Hepatocyte (in vitro differentiated cells): ENCODE measurements around the gene PTPRD.

Experiments
- CTCF ChIP-seq: fragments of 200-600 bp; sonication (generic); IDR thresholded peaks from 2 replicates; pipeline ENCODE4 v1.5.1; 2016; ENCODE audit warnings: antibody characterized with exemption, mild to moderate bottlenecking; ENCODE audit not compliant: poor library complexity
- EZH2 ChIP-seq: fragments of 200-600 bp; sonication (generic); IDR thresholded peaks from 2 replicates; pipeline ENCODE4 v1.6.1; 2016; ENCODE audit warnings: antibody characterized with exemption, mild to moderate bottlenecking, borderline replicate concordance
- EZH2phosphoT487 ChIP-seq: fragments of 200-600 bp; sonication (generic); IDR thresholded peaks from one replicate; pipeline ENCODE4 v1.6.1; 2018; ENCODE audit warnings: antibody characterized with exemption, mild to moderate bottlenecking, low read depth, moderate library complexity; ENCODE audit not compliant: unreplicated experiment, severe bottlenecking

DNA sequence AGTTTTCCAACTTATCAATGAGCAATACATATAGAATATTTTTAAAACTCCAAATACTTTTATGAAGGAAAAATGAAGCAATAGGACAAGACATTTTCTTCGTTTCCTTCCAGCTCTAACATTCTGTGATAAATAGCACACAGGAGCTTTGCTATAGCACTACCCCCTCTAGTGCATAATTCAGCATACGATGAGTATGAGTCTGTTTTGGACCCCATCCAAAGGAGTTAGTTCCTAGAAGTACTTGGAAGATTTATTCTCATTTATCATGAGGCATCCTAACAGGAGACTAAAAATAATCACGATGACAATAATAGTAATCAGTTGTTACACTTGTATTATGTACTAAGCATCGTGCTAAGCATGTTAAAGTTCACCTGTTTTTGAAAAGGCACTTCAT is 1751.9 kb downstream of the PTPRD start:
- no peak for TF ChIP-seq EZH2phosphoT487
- peak; percentile 25 for TF ChIP-seq CTCF
- no peak for TF ChIP-seq EZH2
